Type B pancreatic cell (in vitro differentiated cells): ENCODE measurements around the gene PROCR. TPM values are rescaled to one million over a fixed set of nuclear protein-coding genes. Genes with fewer than 3 reads are reported as not detected.

ENCODE experiments used
- DNase-seq: peaks from one replicate; pipeline ENCODE4 v3.0.0; 2021; ENCODE audit warnings: mixed read lengths; ENCODE audit not compliant: unreplicated experiment; ENCODE audit errors: extremely low spot score
- H3K27ac Mint-ChIP-seq: 2 replicates; pipeline ENCODE4 v1.8.0; 2021; ENCODE audit warnings: mild to moderate bottlenecking, mixed read lengths
- H3K27me3 Mint-ChIP-seq: 2 replicates; pipeline ENCODE4 v1.8.0; 2021; ENCODE audit warnings: mixed read lengths
- H3K36me3 Mint-ChIP-seq: 2 replicates; pipeline ENCODE4 v1.8.0; 2021; ENCODE audit warnings: mixed read lengths
- H3K4me1 Mint-ChIP-seq: one replicate; pipeline ENCODE4 v1.8.0; 2021; ENCODE audit warnings: mixed read lengths; ENCODE audit not compliant: unreplicated experiment
- H3K4me3 Mint-ChIP-seq: 2 replicates; pipeline ENCODE4 v1.8.0; 2021; ENCODE audit warnings: mild to moderate bottlenecking, mixed read lengths
- H3K9me3 Mint-ChIP-seq: 2 replicates; pipeline ENCODE4 v1.8.0; 2021; ENCODE audit warnings: mixed read lengths
- CTCF ChIP-seq: fragments of 200-600 bp; sonication (generic); conservative IDR thresholded peaks from 2 replicates; pipeline ENCODE4 v1.5.0; 2021; ENCODE audit warnings: antibody characterized with exemption, mild to moderate bottlenecking
- total RNA-seq: library from RNA; stranded (reverse); gene quantifications from 2 replicates; pipeline ENCODE4 v1.2.1, GENCODE V29; 2021; ENCODE audit warnings: low replicate concordance

The PROCR gene
- total RNA-seq, 1 donor from 2014 or later: 5.8 TPM

GRCh38 chr20:35224536-35224935 is 52.7 kb downstream of the PROCR start:
- no peak for DNase-seq
- TF ChIP-seq CTCF: no peak
- H3K4me3 Mint-ChIP-seq: no peak overlapping the region
- H3K9me3 Mint-ChIP-seq: no peaks in the 10 kb centered on the region
- H3K36me3 Mint-ChIP-seq: no peaks in the 10 kb centered on the region
- H3K27me3 Mint-ChIP-seq: peaks cover 61% of the 10 kb centered on the region
- H3K27ac Mint-ChIP-seq: no peak overlapping the region
- no peaks in the 10 kb centered on the region for H3K4me1 Mint-ChIP-seq

- TF ChIP-seq CTCF: no peak
- Mint-ChIP-seq H3K27ac (no peak overlapping the region), H3K9me3 (no peaks in the 10 kb centered on the region), H3K4me1 (no peaks in the 10 kb centered on the region), H3K4me3 (peak overlapping the region; percentile 77), H3K36me3 (no peaks in the 10 kb centered on the region), H3K27me3 (peaks cover 63% of the 10 kb centered on the region)
- no peak for DNase-seq
Measured at GRCh38 chr20:35225319-35226125, 53.6 kb downstream of the PROCR start.

- no peak within 1 kb of the TSS for H3K27ac Mint-ChIP-seq
- H3K4me1 Mint-ChIP-seq: no peaks in the 10 kb centered on the region
- H3K27me3 Mint-ChIP-seq: peaks cover 65% of the 10 kb centered on the region
- no peaks in the 10 kb centered on the region for H3K36me3 Mint-ChIP-seq
- peak within 1 kb of the TSS; percentile 84 for H3K4me3 Mint-ChIP-seq
- no peak for TF ChIP-seq CTCF
- H3K9me3 Mint-ChIP-seq: no peaks in the 10 kb centered on the region
- DNase-seq: no peak
Measured at GRCh38 chr20:35226126-35226883, 54.4 kb downstream of the PROCR start, which contains the start of gene MMP24. TSS of gene MMP24 (plus strand) at chr20:35226690. CDS start at chr20:35226739, 49 bp downstream.

Other genes starting within 250 kb of the PROCR start
- 43.3 and 66.4 TPM in 2 replicates for gene GSS, start 216.3 kb upstream of the PROCR start, total RNA-seq
- 0.50 and 1.2 TPM in 2 replicates for gene MYH7B, start 216.2 kb upstream of the PROCR start, total RNA-seq
- gene TRPC4AP, start 79.3 kb upstream of the PROCR start, total RNA-seq: 102 TPM in 2 replicates
- gene EDEM2, start 24.7 kb upstream of the PROCR start, total RNA-seq: 27.3 and 33.1 TPM in 2 replicates
- 2.2 and 2.6 TPM in 2 replicates for gene MMP24, start 54.6 kb downstream of the PROCR start, total RNA-seq
- 63.1 and 77.1 TPM in 2 replicates for gene MMP24OS, start 106.0 kb downstream of the PROCR start, total RNA-seq
- 124 and 185 TPM in 2 replicates for gene EIF6, start 112.7 kb downstream of the PROCR start, total RNA-seq
- gene FAM83C, start 120.4 kb downstream of the PROCR start, total RNA-seq: not detected in 2 replicates
- gene UQCC1, start 239.9 kb downstream of the PROCR start, total RNA-seq: 41.3 and 62.4 TPM in 2 replicates